ENCODE data around the gene ZNF536. TPM values are rescaled to one million over a fixed set of nuclear protein-coding genes. Genes with fewer than 3 reads are reported as not detected.
"Not testable (repeated sequence)": the region's sequence is repeated elsewhere in the genome, so short reads cannot be mapped to it uniquely, and the experiment has no call there.

ZNF536 gene
- total and polyA plus RNA-seq, 2 donors (not counting 3 experiments of a cell fraction or from before 2014, with no cell fraction given): not detected

GRCh38 chr19:30481823-30482222 lies 109.6 kb downstream of the ZNF536 start:
- DNase-seq (ENCODE audit: low read depth, low spot score): no peak
- intact Hi-C loops (cut with micrococcal nuclease): no loop called here
- FAIRE-seq: no peak
- Histone ChIP-seq H3K4me1 (ENCODE audit: control insufficient read depth, extremely low read depth, insufficient read depth, low read length) (no peaks in the 10 kb centered on the region), H3K79me2 (ENCODE audit: control insufficient read depth, insufficient read depth, low read length) (no peaks in the 10 kb centered on the region), H3K9me1 (replicated peaks; ENCODE audit: control insufficient read depth, extremely low read depth, insufficient read depth, low read length) (no peaks in the 10 kb centered on the region), H3K4me3 (replicated peaks in 1 of 3; ENCODE audit: insufficient read depth in 1 of 3, low read depth in 1 of 3, low read length in 3 of 3) (no peak overlapping the region), H3K27ac (ENCODE audit: insufficient read depth, low read depth, low read length) (no peak overlapping the region), H3K9ac (replicated peaks; ENCODE audit: extremely low read depth, insufficient read depth, low read length) (no peak overlapping the region), H3K9me3 (replicated peaks; ENCODE audit: control insufficient read depth, insufficient read depth, low read length) (peaks cover 2% of the 10 kb centered on the region), H4K20me1 (replicated peaks; ENCODE audit: control insufficient read depth, extremely low read depth, insufficient read depth, low read length) (no peaks in the 10 kb centered on the region), H3K27me3 (ENCODE audit: control insufficient read depth in 2 of 2, insufficient read depth in 2 of 2, low read length in 2 of 2) (no peaks in the 10 kb centered on the region), H3K4me2 (ENCODE audit: insufficient read depth, low read length) (no peak overlapping the region), H2AFZ (ENCODE audit: low read depth, low read length) (no peak overlapping the region), H3K36me3 (ENCODE audit: control insufficient read depth in 2 of 2, extremely low read depth in 1 of 2, insufficient read depth in 2 of 2, low read length in 2 of 2) (no peaks in the 10 kb centered on the region)
- dilution Hi-C loops (cut with MboI; ENCODE audit: extremely low pct_ligation_motif_present, low sequenced_read_pairs): no loop called here
- no TSS peak for BruUV-seq (replicated peaks)
- ChIA-PET CTCF (no interaction called here), POLR2A (no interaction called here)
- no peak for TF ChIP-seq FOS (IDR thresholded peaks at IDR 0.05; ENCODE audit: borderline replicate concordance, insufficient read depth, low read length)

- peaks cover 2% of the 10 kb centered on the region for H3K9me3 ChIP-seq (replicated peaks; ENCODE audit: control insufficient read depth, insufficient read depth, low read length)
- BruUV-seq (replicated peaks): no TSS peak
- H3K36me3 ChIP-seq (ENCODE audit: control insufficient read depth in 2 of 2, extremely low read depth in 1 of 2, insufficient read depth in 2 of 2, low read length in 2 of 2): no peaks in the 10 kb centered on the region
- H3K4me2 ChIP-seq (ENCODE audit: insufficient read depth, low read length): no peak overlapping the region
- H3K79me2 ChIP-seq (ENCODE audit: control insufficient read depth, insufficient read depth, low read length): no peaks in the 10 kb centered on the region
- H3K27me3 ChIP-seq (ENCODE audit: control insufficient read depth in 2 of 2, insufficient read depth in 2 of 2, low read length in 2 of 2): no peaks in the 10 kb centered on the region
- H3K9ac ChIP-seq (replicated peaks; ENCODE audit: extremely low read depth, insufficient read depth, low read length): no peak overlapping the region
- dilution Hi-C loops (cut with MboI; ENCODE audit: extremely low pct_ligation_motif_present, low sequenced_read_pairs) (no loop called here), intact Hi-C loops (cut with micrococcal nuclease) (no loop called here)
- H2AFZ ChIP-seq (ENCODE audit: low read depth, low read length): no peak overlapping the region
- H3K9me1 ChIP-seq (replicated peaks; ENCODE audit: control insufficient read depth, extremely low read depth, insufficient read depth, low read length): no peaks in the 10 kb centered on the region
- no peak overlapping the region for H3K27ac ChIP-seq (ENCODE audit: insufficient read depth, low read depth, low read length)
- DNase-seq (ENCODE audit: low read depth, low spot score) (no peak), FAIRE-seq (no peak)
- H4K20me1 ChIP-seq (replicated peaks; ENCODE audit: control insufficient read depth, extremely low read depth, insufficient read depth, low read length): no peaks in the 10 kb centered on the region
- ChIA-PET CTCF (no interaction called here), POLR2A (no interaction called here)
- no peak overlapping the region for H3K4me3 ChIP-seq (replicated peaks in 1 of 3; ENCODE audit: insufficient read depth in 1 of 3, low read depth in 1 of 3, low read length in 3 of 3)
- TF ChIP-seq POLR2AphosphoS5 (IDR thresholded peaks at IDR 0.05; ENCODE audit: insufficient read depth, low read depth, low read length) (no peak), MAX (IDR thresholded peaks at IDR 0.05; ENCODE audit: insufficient read depth, insufficient read length) (no peak), MYC (IDR thresholded peaks at IDR 0.05; ENCODE audit: low read depth, low read length) (no peak), JUN (IDR thresholded peaks at IDR 0.05; ENCODE audit: borderline replicate concordance, insufficient read depth, insufficient read length, low read depth) (no peak), EZH2 (IDR thresholded peaks at IDR 0.05; ENCODE audit: borderline replicate concordance, low read depth, low read length, severe bottlenecking) (no peak), GATA2 (IDR thresholded peaks at IDR 0.05; ENCODE audit: insufficient read depth, insufficient read length, low read depth, low read length) (no peak), POLR2A (IDR thresholded peaks at IDR 0.05; ENCODE audit: low read depth, low read length) (no peak), FOS (IDR thresholded peaks at IDR 0.05; ENCODE audit: borderline replicate concordance, insufficient read depth, low read length) (no peak), CTCF (IDR thresholded peaks at IDR 0.05; ENCODE audit: extremely low read depth in 1 of 2, insufficient read depth in 1 of 2, low read depth in 1 of 2, low read length in 2 of 2) (no peak)
- no peaks in the 10 kb centered on the region for H3K4me1 ChIP-seq (ENCODE audit: control insufficient read depth, extremely low read depth, insufficient read depth, low read length)
These were observed 110.8 kb downstream of the ZNF536 start for GRCh38 chr19:30482956-30483355.

- POLR2A ChIA-PET; H2AFZ ChIP-seq (ENCODE audit: low read depth, low read length); H3K9me1 ChIP-seq (replicated peaks; ENCODE audit: control insufficient read depth, extremely low read depth, insufficient read depth, low read length); H3K27me3 ChIP-seq (ENCODE audit: control insufficient read depth in 2 of 2, insufficient read depth in 2 of 2, low read length in 2 of 2); H3K4me1 ChIP-seq (ENCODE audit: control insufficient read depth, extremely low read depth, insufficient read depth, low read length); H4K20me1 ChIP-seq (replicated peaks; ENCODE audit: control insufficient read depth, extremely low read depth, insufficient read depth, low read length); H3K27ac ChIP-seq (ENCODE audit: insufficient read depth, low read depth, low read length); H3K4me2 ChIP-seq (ENCODE audit: insufficient read depth, low read length); CTCF ChIA-PET; FAIRE-seq; BruUV-seq (replicated peaks); dilution Hi-C loops (cut with MboI; ENCODE audit: extremely low pct_ligation_motif_present, low sequenced_read_pairs); DNase-seq (ENCODE audit: low read depth, low spot score); H3K4me3 ChIP-seq (replicated peaks in 1 of 3; ENCODE audit: insufficient read depth in 1 of 3, low read depth in 1 of 3, low read length in 3 of 3); intact Hi-C loops (cut with micrococcal nuclease); H3K79me2 ChIP-seq (ENCODE audit: control insufficient read depth, insufficient read depth, low read length); H3K9ac ChIP-seq (replicated peaks; ENCODE audit: extremely low read depth, insufficient read depth, low read length); H3K9me3 ChIP-seq (replicated peaks; ENCODE audit: control insufficient read depth, insufficient read depth, low read length); H3K36me3 ChIP-seq (ENCODE audit: control insufficient read depth in 2 of 2, extremely low read depth in 1 of 2, insufficient read depth in 2 of 2, low read length in 2 of 2): not testable (repeated sequence)
These were observed 114.1 kb downstream of the ZNF536 start for GRCh38 chr19:30486250-30486649.
